Testis (tissue), 3 donors: ENCODE results near the gene VWA2. TPM values are rescaled to one million over a fixed set of nuclear protein-coding genes. Genes with fewer than 3 reads are reported as not detected.

ENCODE experiments used
- DNase-seq: peaks from one replicate; pipeline ENCODE4 v3.0.0-alpha.2; 2019
- H3K27ac ChIP-seq, 2 donors: fragments of 200-600 bp; sonication (generic); one replicate each; pipeline ENCODE4 v1.5.1; 2019
- H3K27me3 ChIP-seq: fragments of 200-600 bp; sonication (generic); one replicate; pipeline ENCODE4 v1.5.1; 2019
- H3K36me3 ChIP-seq: fragments of 200-600 bp; sonication (generic); one replicate; pipeline ENCODE4 v1.5.1; 2017; ENCODE audit warnings: low read depth; ENCODE audit errors: missing control alignments
- H3K4me1 ChIP-seq: fragments of 200-600 bp; sonication (generic); one replicate; pipeline ENCODE4 v1.5.1; 2019
- H3K4me3 ChIP-seq, 2 donors: fragments of 200-600 bp; sonication (generic); one replicate each; pipeline ENCODE4 v1.5.1; 2017 to 2019
- H3K9me3 ChIP-seq: fragments of 200-600 bp; sonication (generic); one replicate; pipeline ENCODE4 v1.5.1; 2017
- POLR2A ChIP-seq: fragments of 450-650 bp; IDR thresholded peaks from one replicate; pipeline ENCODE4 v1.6.1; 2017; ENCODE audit warnings: antibody characterized with exemption, mild to moderate bottlenecking, moderate library complexity
- WGBS, 2 donors: methylation state at CpG; one replicate each; pipeline ENCODE4 v1.1.5; 2018; 5-methylcytosine and 5-hydroxymethylcytosine counted together
- intact Hi-C: fragments of 100-400 bp; cut with DNase I; formaldehyde crosslinking; loops from one replicate; pipeline ENCODE4 v1.15.1; 2023; ENCODE audit warnings: low total_unique reads
- polyA plus RNA-seq: library from polyadenylated mRNA; stranded (reverse); fragments of 350-450 nt; fragmentation: Illumina TruSeq; extraction: RNeasy Lipid Tissue Mini Kit (QIAGEN cat#74804); gene quantifications from one replicate; pipeline ENCODE4 v1.2.3, GENCODE V29; 2014; ENCODE audit warnings: low read depth, low replicate concordance; ENCODE audit not compliant: insufficient read depth
- total RNA-seq, 2 donors: library from RNA; depleted of rRNA; stranded (reverse); fragments of >200 nt; gene quantifications; one replicate each; pipeline ENCODE4 v1.2.3, GENCODE V29; 2016
- TF ChIP-seq, protein P1 (sequence below), 3 experiments: fragments of 450-650 bp in 2 of 3; fragments of 200-600 bp in 1 of 3; sonication (generic) in 1 of 3; IDR thresholded peaks; one replicate each; pipeline ENCODE4 v1.5.1; 2016 to 2019; ENCODE audit warnings: antibody characterized with exemption in 3 of 3, mild to moderate bottlenecking in 2 of 3, moderate library complexity in 1 of 3

VWA2 gene
- total and polyA plus RNA-seq, 3 donors from 2014 or later, result 2.4 to 2.6 (median 2.4) TPM

DNA sequence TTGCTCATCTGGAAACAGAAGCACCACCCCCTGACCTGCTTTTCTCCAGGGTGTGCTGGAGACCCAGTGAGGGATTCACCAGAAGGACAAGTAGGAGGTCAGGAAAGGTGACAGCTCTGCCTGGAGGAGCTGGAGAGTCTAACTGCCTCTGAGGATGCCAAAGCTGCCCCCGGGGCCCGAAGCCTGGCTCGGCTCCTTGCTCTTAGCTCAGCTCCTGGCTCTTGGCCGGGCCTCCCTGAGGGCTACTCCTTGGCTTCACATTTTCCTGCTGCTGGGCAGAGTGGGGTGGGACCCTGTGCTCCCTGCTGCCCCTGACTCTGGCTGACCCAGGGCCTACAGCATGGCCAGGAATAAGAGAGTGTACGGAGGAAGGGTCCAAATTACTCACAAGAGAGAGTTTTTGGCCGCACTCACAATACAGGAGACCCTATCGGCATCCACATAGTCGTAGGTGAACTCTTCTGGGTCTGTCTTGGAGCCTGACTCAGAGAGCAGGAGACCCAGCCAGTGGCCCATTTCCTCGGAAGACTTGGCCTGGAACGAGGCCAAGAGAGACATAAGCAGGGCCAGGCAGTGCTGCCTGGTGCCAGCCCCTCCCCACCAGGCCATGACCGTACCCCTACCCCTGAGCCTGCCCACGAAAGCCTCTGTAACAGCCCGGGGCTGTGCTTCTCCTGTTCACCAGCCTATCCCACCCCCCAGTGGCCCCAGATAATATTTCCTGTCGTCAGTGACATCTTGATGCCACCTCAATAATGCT is 63.1 kb downstream of the VWA2 start:
- Histone ChIP-seq H3K27ac (no peak overlapping the region), H3K9me3 (no peaks in the 10 kb centered on the region), H3K4me1 (peaks cover 8% of the 10 kb centered on the region), H3K4me3 (no peak overlapping the region), H3K27me3 (no peaks in the 10 kb centered on the region), H3K36me3 (no peaks in the 10 kb centered on the region)
- no peak for DNase-seq
- TF ChIP-seq POLR2A, result no peak
- TF ChIP-seq, protein P1, sequence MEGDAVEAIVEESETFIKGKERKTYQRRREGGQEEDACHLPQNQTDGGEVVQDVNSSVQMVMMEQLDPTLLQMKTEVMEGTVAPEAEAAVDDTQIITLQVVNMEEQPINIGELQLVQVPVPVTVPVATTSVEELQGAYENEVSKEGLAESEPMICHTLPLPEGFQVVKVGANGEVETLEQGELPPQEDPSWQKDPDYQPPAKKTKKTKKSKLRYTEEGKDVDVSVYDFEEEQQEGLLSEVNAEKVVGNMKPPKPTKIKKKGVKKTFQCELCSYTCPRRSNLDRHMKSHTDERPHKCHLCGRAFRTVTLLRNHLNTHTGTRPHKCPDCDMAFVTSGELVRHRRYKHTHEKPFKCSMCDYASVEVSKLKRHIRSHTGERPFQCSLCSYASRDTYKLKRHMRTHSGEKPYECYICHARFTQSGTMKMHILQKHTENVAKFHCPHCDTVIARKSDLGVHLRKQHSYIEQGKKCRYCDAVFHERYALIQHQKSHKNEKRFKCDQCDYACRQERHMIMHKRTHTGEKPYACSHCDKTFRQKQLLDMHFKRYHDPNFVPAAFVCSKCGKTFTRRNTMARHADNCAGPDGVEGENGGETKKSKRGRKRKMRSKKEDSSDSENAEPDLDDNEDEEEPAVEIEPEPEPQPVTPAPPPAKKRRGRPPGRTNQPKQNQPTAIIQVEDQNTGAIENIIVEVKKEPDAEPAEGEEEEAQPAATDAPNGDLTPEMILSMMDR (IDR thresholded peaks at IDR 0.05), result no peak
- WGBS, 2 donors, result 63 to 70% methylated on average over 6 to 14 of the region's 14 CpGs
- intact Hi-C loops, result loop anchor here (10.0 kb wide), 2 partner anchors 103 to 133 kb away; partner anchors contain the start of gene AFAP1L2

DNA sequence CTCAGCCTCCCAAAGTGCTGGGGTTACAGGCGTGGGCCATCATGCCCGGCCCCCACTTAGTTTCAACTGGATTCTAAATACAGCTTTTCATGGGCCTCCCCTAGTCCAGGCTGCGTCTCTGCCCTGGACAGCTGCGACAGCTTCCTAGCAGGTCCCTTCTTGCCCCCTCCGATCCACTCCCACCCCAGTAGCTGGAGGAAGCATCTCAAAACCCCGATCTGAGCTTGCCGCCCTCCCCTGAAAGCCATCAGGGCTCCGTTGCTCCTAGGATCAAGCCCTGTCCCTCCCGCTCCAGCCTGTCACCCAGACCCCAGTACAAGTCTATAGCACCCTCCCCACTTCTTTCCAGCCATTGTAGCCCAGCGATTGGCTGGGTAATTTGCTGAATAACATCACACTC is 64.5 kb downstream of the VWA2 start:
- Histone ChIP-seq H3K4me3 (no peak overlapping the region), H3K36me3 (no peaks in the 10 kb centered on the region), H3K27me3 (no peaks in the 10 kb centered on the region), H3K27ac (no peak overlapping the region), H3K9me3 (no peaks in the 10 kb centered on the region), H3K4me1 (peaks cover 9% of the 10 kb centered on the region)
- WGBS, 2 donors, result 72 to 75% methylated on average over 10 of the region's 10 CpGs
- intact Hi-C loops, result loop anchor here (10.0 kb wide), 2 partner anchors 101 to 131 kb away; partner anchors contain the start of gene AFAP1L2
- DNase-seq, result no peak
- TF ChIP-seq, protein P1 (IDR thresholded peaks at IDR 0.05), result no peak
- no peak for TF ChIP-seq POLR2A

DNA sequence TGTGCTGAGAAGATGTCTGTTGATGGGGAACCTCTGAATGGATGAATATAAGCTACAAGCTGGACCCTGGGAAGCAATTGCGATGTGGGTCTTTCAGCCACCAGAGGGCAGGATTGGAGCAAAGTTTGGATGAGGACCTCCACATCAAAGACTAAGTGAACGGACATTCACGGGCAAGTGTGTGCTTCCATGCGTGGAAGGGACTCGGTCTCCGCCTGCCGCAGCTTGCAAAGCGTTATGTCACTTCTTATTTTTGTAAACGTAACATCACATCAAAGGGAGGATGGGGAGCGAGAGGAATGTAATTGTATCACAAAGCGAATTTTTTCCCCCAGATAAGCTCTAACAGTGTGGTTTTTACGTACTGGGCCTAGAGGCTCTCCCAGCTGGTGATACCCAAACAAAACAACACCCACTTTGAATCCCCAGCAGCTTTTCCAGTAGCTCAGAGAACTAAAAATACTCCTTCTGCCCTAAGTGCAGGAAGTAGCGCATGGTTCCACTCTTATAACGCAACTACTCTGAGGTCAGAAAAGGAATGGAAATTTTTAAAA is 65.0 kb downstream of the VWA2 start:
- Histone ChIP-seq H3K36me3 (no peaks in the 10 kb centered on the region), H3K27ac (no peak overlapping the region), H3K9me3 (no peaks in the 10 kb centered on the region), H3K4me1 (peaks cover 10% of the 10 kb centered on the region), H3K27me3 (no peaks in the 10 kb centered on the region), H3K4me3 (no peak overlapping the region)
- peak; percentile 91 for DNase-seq
- intact Hi-C loops, result loop anchor here (10.0 kb wide), 2 partner anchors 101 to 131 kb away; partner anchors contain the start of gene AFAP1L2
- no peak for TF ChIP-seq POLR2A
- TF ChIP-seq, protein P1 (IDR thresholded peaks at IDR 0.05), result peak; percentile 67 to 81 (median 70)
- WGBS, 2 donors, result 3% methylated on average over 14 of the region's 14 CpGs

DNA sequence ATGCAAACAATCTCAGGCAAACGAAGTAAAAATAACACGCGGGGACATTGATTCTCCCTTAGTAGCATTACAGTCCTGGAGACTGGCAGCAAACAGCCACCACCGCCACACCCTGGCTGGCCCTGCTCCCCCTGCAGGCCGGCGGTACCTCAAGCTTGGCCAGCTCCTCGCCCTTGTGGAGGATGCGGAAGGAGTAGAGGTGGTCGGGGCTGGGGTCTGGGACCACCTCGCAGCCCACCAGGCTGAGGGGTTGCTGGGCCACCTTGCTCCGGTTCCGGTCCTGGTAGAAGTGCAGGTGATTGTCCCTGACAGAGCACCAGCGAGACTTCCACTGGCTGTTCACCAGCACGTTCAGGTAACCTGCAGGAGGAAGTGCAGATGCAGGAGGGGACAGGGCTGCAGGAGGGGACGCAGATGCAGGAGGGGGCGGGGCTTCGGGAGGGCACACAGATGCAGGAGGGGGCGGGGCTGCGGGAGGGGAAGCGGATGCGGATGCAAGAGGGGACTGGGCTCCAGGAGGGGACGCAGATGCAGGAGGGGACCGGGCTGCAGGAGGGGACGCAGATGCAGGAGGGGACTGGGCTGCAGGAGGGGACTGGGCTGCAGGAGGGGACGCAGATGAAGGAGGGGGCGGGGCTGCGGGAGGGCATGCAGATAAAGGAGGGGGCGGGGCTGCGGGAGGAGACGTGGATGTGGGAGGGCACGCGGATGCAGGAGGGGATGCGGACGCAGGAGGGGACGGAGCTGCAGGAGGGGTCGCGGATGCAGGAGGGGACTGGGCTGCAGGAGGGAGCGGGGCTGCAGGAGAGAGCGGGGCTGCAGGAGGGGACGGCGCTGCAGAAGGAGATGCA is 65.7 kb downstream of the VWA2 start:
- TF ChIP-seq POLR2A, result no peak
- TF ChIP-seq, protein P1 (IDR thresholded peaks at IDR 0.05), result peak in 2 of 3 experiments; percentile 26 to 32
- intact Hi-C loops, result loop anchor here (10.0 kb wide), 2 partner anchors 100 to 130 kb away; partner anchors contain the start of gene AFAP1L2
- peak; percentile 30 for DNase-seq
- Histone ChIP-seq H3K27me3 (no peaks in the 10 kb centered on the region), H3K4me1 (peaks cover 10% of the 10 kb centered on the region), H3K27ac (no peak overlapping the region), H3K36me3 (no peaks in the 10 kb centered on the region), H3K9me3 (no peaks in the 10 kb centered on the region), H3K4me3 (no peak overlapping the region)
- 25 to 30% methylated on average over 34 to 41 of the region's 41 CpGs for WGBS, 2 donors
